Measurements from ENCODE around the gene ZKSCAN2. TPM values are rescaled to one million over a fixed set of nuclear protein-coding genes. Genes with fewer than 3 reads are reported as not detected.

Gene ZKSCAN2
- polyA plus RNA-seq, 3 donors, result 0.44 to 0.79 (median 0.56) TPM

- Histone ChIP-seq H3K27ac (ENCODE audit: low read depth in 1 of 2, low read length in 2 of 2) (no peak overlapping the region), H3K36me3 (replicated peaks in 1 of 2; ENCODE audit: control insufficient read depth in 1 of 2, insufficient read depth in 2 of 2, low read length in 2 of 2) (no peaks in the 10 kb centered on the region), H3K79me2 (ENCODE audit: insufficient read depth, low read length) (no peaks in the 10 kb centered on the region), H3K27me3 (ENCODE audit: control insufficient read depth in 2 of 2, insufficient read depth in 2 of 2, low read length in 2 of 2) (no peaks in the 10 kb centered on the region), H3K9ac (ENCODE audit: insufficient read depth, low read length, poor library complexity, severe bottlenecking) (no peak overlapping the region), H2AFZ (ENCODE audit: insufficient read depth, low read depth, low read length, poor library complexity, severe bottlenecking) (no peak overlapping the region), H3K9me3 (replicated peaks in 1 of 2; ENCODE audit: control insufficient read depth in 1 of 2, insufficient read depth in 1 of 2, low read length in 2 of 2) (no peaks in the 10 kb centered on the region), H3K4me1 (ENCODE audit: control insufficient read depth in 1 of 2, insufficient read depth in 2 of 2, low read length in 2 of 2) (no peaks in the 10 kb centered on the region), H4K20me1 (ENCODE audit: insufficient read depth, low read length) (no peaks in the 10 kb centered on the region), H3K4me2 (replicated peaks; ENCODE audit: extremely low read depth, low read length, poor library complexity, severe bottlenecking) (no peak overlapping the region), H3K4me3 (replicated peaks in 1 of 3; ENCODE audit: low read depth in 2 of 3, low read length in 3 of 3) (no peak overlapping the region)
- 94% methylated on average over 3 of the region's 3 CpGs for WGBS (ENCODE audit: insufficient coverage)
- DNase-seq, result no peak
- Mint-ChIP-seq H3K27ac (no peak overlapping the region), H3K4me1 (no peaks in the 10 kb centered on the region), H3K36me3 (no peaks in the 10 kb centered on the region), H3K4me3 (no peak overlapping the region), H3K27me3 (ENCODE audit: low read depth in 3 of 3) (peaks cover 0 to 2% (median 1%) of the 10 kb centered on the region in 3 donors), H3K9me3 (no peaks in the 10 kb centered on the region)
- TF ChIP-seq CTCF (IDR thresholded peaks at IDR 0.05), result no peak
- intact Hi-C loops (cut with micrococcal nuclease), result no loop called here
Observed at GRCh38 chr16:25187491-25187795, 70.2 kb downstream of the ZKSCAN2 start.

Other genes starting within 250 kb of the ZKSCAN2 start
- 10 to 100 TPM; 26.5 to 65.5 (median 38.4) TPM for gene ARHGAP17, start 242.5 kb downstream of the ZKSCAN2 start, polyA plus RNA-seq
- 10 to 100 TPM; 27.2 to 34.2 (median 33.1) TPM for gene LCMT1, start 146.1 kb downstream of the ZKSCAN2 start, polyA plus RNA-seq
- gene AQP8, start 40.9 kb downstream of the ZKSCAN2 start, polyA plus RNA-seq, result not detected

Data from CD14-positive monocyte (primary cell).